Breast epithelium (tissue), 4 donors: ENCODE measurements around the gene PARP15. TPM values are rescaled to one million over a fixed set of nuclear protein-coding genes. Genes with fewer than 3 reads are reported as not detected.

ENCODE experiments used
- DNase-seq, 2 donors: peaks; one replicate each; pipeline ENCODE4 v3.0.0-alpha.2; 2019; ENCODE audit warnings: low spot score in 2 of 2
- H3K27ac ChIP-seq, 2 donors: fragments of 200-600 bp; sonication (generic) in 1 of 2; one replicate each; pipeline ENCODE4 v1.5.1; 2016 to 2019; ENCODE audit warnings: mild to moderate bottlenecking in 1 of 2
- H3K27me3 ChIP-seq, 2 donors: fragments of 200-600 bp; sonication (generic) in 1 of 2; one replicate each; pipeline versions ENCODE4 v1.5.1 to v1.6.0; 2017 to 2019; ENCODE audit warnings: control low read depth in 1 of 2, mild to moderate bottlenecking in 1 of 2
- H3K36me3 ChIP-seq: fragments of 200-600 bp; one replicate; pipeline ENCODE4 v1.5.1; 2019
- H3K4me1 ChIP-seq, 2 donors: fragments of 200-600 bp; sonication (generic); one replicate each; pipeline ENCODE4 v1.5.1; 2016 to 2019; ENCODE audit warnings: control low read depth in 1 of 2
- H3K4me3 ChIP-seq, 3 donors: fragments of 200-600 bp; sonication (generic); 1 replicate in 2 of 3; 2 replicates in 1 of 3; pipeline ENCODE4 v1.5.1; 2016 to 2019; ENCODE audit warnings: mild to moderate bottlenecking in 3 of 3, moderate library complexity in 2 of 3
- H3K9me3 ChIP-seq, 2 donors: fragments of 200-600 bp; sonication (generic) in 1 of 2; one replicate each; pipeline ENCODE4 v1.5.1; 2016 to 2019; ENCODE audit warnings: control low read depth in 1 of 2
- CTCF ChIP-seq, 3 donors: fragments of 450-650 bp; IDR thresholded peaks; one replicate each; pipeline ENCODE4 v1.5.1; 2016 to 2017; ENCODE audit warnings: antibody characterized with exemption in 3 of 3, mild to moderate bottlenecking in 3 of 3, moderate library complexity in 3 of 3
- POLR2A ChIP-seq: fragments of 450-650 bp; IDR thresholded peaks from one replicate; pipeline ENCODE4 v1.6.1; 2016; ENCODE audit warnings: antibody characterized with exemption, mild to moderate bottlenecking, moderate library complexity
- POLR2AphosphoS5 ChIP-seq, 3 donors: sonication (generic); formaldehyde crosslinking; IDR thresholded peaks; one replicate each; pipeline ENCODE4 v1.6.1; 2017; ENCODE audit warnings: antibody characterized with exemption in 3 of 3
- intact Hi-C: fragments of 100-400 bp; cut with DNase I; formaldehyde crosslinking; loops from one replicate; pipeline ENCODE4 v1.15.1; 2023; ENCODE audit warnings: low total_unique reads
- total RNA-seq, 3 donors: library from RNA; depleted of rRNA; stranded (reverse); fragments of >200 nt; gene quantifications; one replicate each; pipeline ENCODE4 v1.1.0, GENCODE V29; 2016

Gene PARP15
- total RNA-seq, 3 donors from 2014 or later: 2.9 to 5.6 (median 5.4) TPM

GRCh38 chr3:122612696-122613095 lies 35.2 kb downstream of the PARP15 start:
- Histone ChIP-seq H3K27me3 (no peaks in the 10 kb centered on the region), H3K9me3 (no peaks in the 10 kb centered on the region), H3K4me1 (no peaks in the 10 kb centered on the region), H3K4me3 (no peak overlapping the region), H3K36me3 (no peaks in the 10 kb centered on the region), H3K27ac (no peak overlapping the region)
- DNase-seq: no peak
- TF ChIP-seq POLR2AphosphoS5 (IDR thresholded peaks at IDR 0.05): no peak
- TF ChIP-seq POLR2A: no peak
- TF ChIP-seq CTCF (IDR thresholded peaks at IDR 0.05): no peak
- intact Hi-C loops: no loop called here

- H3K9me3 ChIP-seq: no peaks in the 10 kb centered on the region
- TF ChIP-seq POLR2AphosphoS5 (IDR thresholded peaks at IDR 0.05): no peak
- no peak for TF ChIP-seq CTCF (IDR thresholded peaks at IDR 0.05)
- TF ChIP-seq POLR2A: no peak
- intact Hi-C loops: no loop called here
These were observed 37.9 kb downstream of the PARP15 start for GRCh38 chr3:122615303-122615702.

GRCh38 chr3:122618614-122619013 lies 41.2 kb downstream of the PARP15 start:
- no peaks in the 10 kb centered on the region for H3K36me3 ChIP-seq
- no peaks in the 10 kb centered on the region for H3K27me3 ChIP-seq
- H3K4me1 ChIP-seq: no peaks in the 10 kb centered on the region
- no peak overlapping the region for H3K4me3 ChIP-seq
- no peak for DNase-seq
- H3K9me3 ChIP-seq: no peaks in the 10 kb centered on the region
- intact Hi-C loops: no loop called here
- TF ChIP-seq CTCF (IDR thresholded peaks at IDR 0.05): no peak
- no peak for TF ChIP-seq POLR2AphosphoS5 (IDR thresholded peaks at IDR 0.05)
- no peak for TF ChIP-seq POLR2A
- no peak overlapping the region for H3K27ac ChIP-seq

More at GRCh38 chr3:122615303-122615702, 37.9 kb downstream of the PARP15 start:
- no peaks in the 10 kb centered on the region for H3K27me3 ChIP-seq
- H3K4me3 ChIP-seq: no peak overlapping the region
- DNase-seq: no peak
- H3K36me3 ChIP-seq: no peaks in the 10 kb centered on the region
- H3K27ac ChIP-seq: no peak overlapping the region
- no peaks in the 10 kb centered on the region for H3K4me1 ChIP-seq

GRCh38 chr3:122619040-122619439 lies 41.6 kb downstream of the PARP15 start:
- intact Hi-C loops: no loop called here

GRCh38 chr3:122620399-122620798 lies 42.9 kb downstream of the PARP15 start:
- no peak overlapping the region for H3K27ac ChIP-seq

More at GRCh38 chr3:122619040-122619439, 41.6 kb downstream of the PARP15 start:
- Histone ChIP-seq H3K4me1 (no peaks in the 10 kb centered on the region), H3K27me3 (no peaks in the 10 kb centered on the region), H3K36me3 (no peaks in the 10 kb centered on the region), H3K9me3 (no peaks in the 10 kb centered on the region), H3K27ac (no peak overlapping the region), H3K4me3 (no peak overlapping the region)
- TF ChIP-seq POLR2A: no peak
- TF ChIP-seq CTCF (IDR thresholded peaks at IDR 0.05): no peak
- no peak for TF ChIP-seq POLR2AphosphoS5 (IDR thresholded peaks at IDR 0.05)
- DNase-seq: no peak

More at GRCh38 chr3:122620399-122620798, 42.9 kb downstream of the PARP15 start:
- no peak for DNase-seq
- TF ChIP-seq POLR2AphosphoS5 (IDR thresholded peaks at IDR 0.05): no peak
- no peak for TF ChIP-seq POLR2A
- no peak for TF ChIP-seq CTCF (IDR thresholded peaks at IDR 0.05)
- H3K27me3 ChIP-seq: no peaks in the 10 kb centered on the region
- intact Hi-C loops: no loop called here
- no peaks in the 10 kb centered on the region for H3K36me3 ChIP-seq
- no peaks in the 10 kb centered on the region for H3K4me1 ChIP-seq
- H3K9me3 ChIP-seq: no peaks in the 10 kb centered on the region
- no peak overlapping the region for H3K4me3 ChIP-seq
